ENCODE data around the gene CCNF. TPM values are rescaled to one million over a fixed set of nuclear protein-coding genes. Genes with fewer than 3 reads are reported as not detected.

CCNF gene
- total RNA-seq, 2 experiments from 2014 or later: 0.81 to 1.3 TPM

GRCh38 chr16:2495041-2495440, 65.8 kb downstream of the CCNF start:
- no peak overlapping the region for H3K4me3 ChIP-seq (ENCODE audit: low read length)
- TF ChIP-seq CTCF (IDR thresholded peaks at IDR 0.05): no peak
- H3K9me3 ChIP-seq (ENCODE audit: control insufficient read depth in 1 of 2, insufficient read depth in 1 of 2, low read length in 2 of 2): no peaks in the 10 kb centered on the region
- DNase-seq: no peak
- no peaks in the 10 kb centered on the region for H3K27me3 ChIP-seq (ENCODE audit: control insufficient read depth in 1 of 2, insufficient read depth in 2 of 2, low read length in 2 of 2)
- Mint-ChIP-seq H3K9me3 (no peaks in the 10 kb centered on the region), H3K27me3 (no peaks in the 10 kb centered on the region), H3K27ac (no peak overlapping the region), H3K4me3 (no peak overlapping the region), H3K4me1 (ENCODE audit: low read depth) (no peaks in the 10 kb centered on the region), H3K36me3 (ENCODE audit: low read depth) (peaks cover 4% of the 10 kb centered on the region)
- H3K27ac ChIP-seq (ENCODE audit: low read depth in 1 of 2, low read length in 2 of 2): no peak overlapping the region
- POLR2A ChIA-PET: no interaction called here
- H3K36me3 ChIP-seq (ENCODE audit: insufficient read depth, low read length): peaks cover 5% of the 10 kb centered on the region
- intact Hi-C loops (cut with DNase I, micrococcal nuclease): no loop called here
- CTCF ChIA-PET: no interaction called here
- no peaks in the 10 kb centered on the region for H3K4me1 ChIP-seq (ENCODE audit: insufficient read depth, low read length)
- no peak for ATAC-seq (ENCODE audit: poor library complexity)

GRCh38 chr16:2496223-2497115, 67.2 kb downstream of the CCNF start:
- Histone ChIP-seq H3K4me3 (ENCODE audit: low read length) (no peak overlapping the region), H3K4me1 (ENCODE audit: insufficient read depth, low read length) (peaks cover 7% of the 10 kb centered on the region), H3K36me3 (ENCODE audit: insufficient read depth, low read length) (peaks cover 5% of the 10 kb centered on the region), H3K27ac (ENCODE audit: low read depth in 1 of 2, low read length in 2 of 2) (no peak overlapping the region), H3K9me3 (ENCODE audit: control insufficient read depth in 1 of 2, insufficient read depth in 1 of 2, low read length in 2 of 2) (no peaks in the 10 kb centered on the region), H3K27me3 (ENCODE audit: control insufficient read depth in 1 of 2, insufficient read depth in 2 of 2, low read length in 2 of 2) (no peaks in the 10 kb centered on the region)
- CTCF ChIA-PET: no interaction called here
- H3K4me1 Mint-ChIP-seq (ENCODE audit: low read depth): peaks cover 4% of the 10 kb centered on the region
- no peaks in the 10 kb centered on the region for H3K9me3 Mint-ChIP-seq
- no peak overlapping the region for H3K4me3 Mint-ChIP-seq
- intact Hi-C loops (cut with DNase I, micrococcal nuclease): no loop called here
- no peak overlapping the region for H3K27ac Mint-ChIP-seq
- ATAC-seq (ENCODE audit: poor library complexity) (no peak), DNase-seq (peak in 1 of 14 experiments; percentile 17)
- H3K36me3 Mint-ChIP-seq (ENCODE audit: low read depth): peaks cover 4% of the 10 kb centered on the region
- TF ChIP-seq CTCF (IDR thresholded peaks at IDR 0.05): no peak
- POLR2A ChIA-PET: no interaction called here
- H3K27me3 Mint-ChIP-seq: no peaks in the 10 kb centered on the region

GRCh38 chr16:2497116-2497630, 67.9 kb downstream of the CCNF start:
- Histone ChIP-seq H3K9me3 (ENCODE audit: control insufficient read depth in 1 of 2, insufficient read depth in 1 of 2, low read length in 2 of 2) (no peaks in the 10 kb centered on the region), H3K27me3 (ENCODE audit: control insufficient read depth in 1 of 2, insufficient read depth in 2 of 2, low read length in 2 of 2) (no peaks in the 10 kb centered on the region), H3K4me1 (ENCODE audit: insufficient read depth, low read length) (peaks cover 7% of the 10 kb centered on the region), H3K27ac (ENCODE audit: low read depth in 1 of 2, low read length in 2 of 2) (no peak overlapping the region), H3K36me3 (ENCODE audit: insufficient read depth, low read length) (peaks cover 5% of the 10 kb centered on the region), H3K4me3 (ENCODE audit: low read length) (no peak overlapping the region)
- ATAC-seq (ENCODE audit: poor library complexity) (no peak), DNase-seq (peak in 1 of 14 experiments; percentile 18)
- no peak overlapping the region for H3K27ac Mint-ChIP-seq
- H3K36me3 Mint-ChIP-seq (ENCODE audit: low read depth): peaks cover 4% of the 10 kb centered on the region
- CTCF ChIA-PET: no interaction called here
- no peaks in the 10 kb centered on the region for H3K27me3 Mint-ChIP-seq
- peaks cover 4% of the 10 kb centered on the region for H3K4me1 Mint-ChIP-seq (ENCODE audit: low read depth)
- H3K4me3 Mint-ChIP-seq: no peak overlapping the region
- POLR2A ChIA-PET: no interaction called here
- no peak for TF ChIP-seq CTCF (IDR thresholded peaks at IDR 0.05)
- intact Hi-C loops (cut with DNase I, micrococcal nuclease): no loop called here
- H3K9me3 Mint-ChIP-seq: no peaks in the 10 kb centered on the region

Measured in CD4-positive, alpha-beta T cell (primary cell).